Activated B cell treated with CpG ODN at 0.5 μM for 24 hours (primary cell): ENCODE data around the gene FNIP1. TPM values are rescaled to one million over a fixed set of nuclear protein-coding genes. Genes with fewer than 3 reads are reported as not detected.

ENCODE experiments used
- ATAC-seq: fragments of 200-7000 bp; cut with Tn5 transposase; one replicate; pipeline ENCODE4 v1.10.0; 2021; ENCODE audit warnings: low read depth, mild to moderate bottlenecking, moderate library complexity
- CTCF ChIA-PET: fragments of 350-600 bp; sonication (Branson Sonifier 250); formaldehyde crosslinking; loops from one replicate; lab custom pipeline; 2021; ENCODE audit warnings: antibody characterized with exemption; lab: Charles Lee
- POLR2A ChIA-PET: fragments of 350-600 bp; sonication (Branson Sonifier 250); formaldehyde crosslinking; loops from one replicate; lab custom pipeline; 2021; ENCODE audit warnings: antibody characterized with exemption; lab: Charles Lee
- DNase-seq: peaks from one replicate; pipeline ENCODE4 v3.0.0; 2022
- H3K27ac Mint-ChIP-seq: one replicate; pipeline ENCODE4 v1.8.0; 2020; ENCODE audit warnings: mixed read lengths
- H3K27me3 Mint-ChIP-seq: one replicate; pipeline ENCODE4 v1.8.0; 2021; ENCODE audit warnings: mixed read lengths
- H3K36me3 Mint-ChIP-seq: one replicate; pipeline ENCODE4 v1.8.0; 2021; ENCODE audit warnings: low read depth, mixed read lengths
- H3K4me1 Mint-ChIP-seq: one replicate; pipeline ENCODE4 v1.8.0; 2021; ENCODE audit warnings: mixed read lengths
- H3K4me3 Mint-ChIP-seq: one replicate; pipeline ENCODE4 v1.8.0; 2020; ENCODE audit warnings: mild to moderate bottlenecking, mixed read lengths
- H3K9me3 Mint-ChIP-seq: one replicate; pipeline ENCODE4 v1.8.0; 2020; ENCODE audit warnings: mixed read lengths
- intact Hi-C: fragments of 100-400 bp; cut with micrococcal nuclease; formaldehyde crosslinking; loops from one replicate; pipeline ENCODE4 v1.15.1; 2024
- total RNA-seq: library from RNA; stranded (reverse); gene quantifications from 2 replicates; pipeline ENCODE4 v1.2.3, GENCODE V29; 2022
- TF ChIP-seq, protein P1 (sequence below): fragments of 200-600 bp; IDR thresholded peaks from one replicate; pipeline ENCODE4 v1.8.0; 2022; ENCODE audit warnings: antibody characterized with exemption, mild to moderate bottlenecking

FNIP1 gene
- total RNA-seq, 1 donor from 2014 or later = 34.0 TPM

DNA sequence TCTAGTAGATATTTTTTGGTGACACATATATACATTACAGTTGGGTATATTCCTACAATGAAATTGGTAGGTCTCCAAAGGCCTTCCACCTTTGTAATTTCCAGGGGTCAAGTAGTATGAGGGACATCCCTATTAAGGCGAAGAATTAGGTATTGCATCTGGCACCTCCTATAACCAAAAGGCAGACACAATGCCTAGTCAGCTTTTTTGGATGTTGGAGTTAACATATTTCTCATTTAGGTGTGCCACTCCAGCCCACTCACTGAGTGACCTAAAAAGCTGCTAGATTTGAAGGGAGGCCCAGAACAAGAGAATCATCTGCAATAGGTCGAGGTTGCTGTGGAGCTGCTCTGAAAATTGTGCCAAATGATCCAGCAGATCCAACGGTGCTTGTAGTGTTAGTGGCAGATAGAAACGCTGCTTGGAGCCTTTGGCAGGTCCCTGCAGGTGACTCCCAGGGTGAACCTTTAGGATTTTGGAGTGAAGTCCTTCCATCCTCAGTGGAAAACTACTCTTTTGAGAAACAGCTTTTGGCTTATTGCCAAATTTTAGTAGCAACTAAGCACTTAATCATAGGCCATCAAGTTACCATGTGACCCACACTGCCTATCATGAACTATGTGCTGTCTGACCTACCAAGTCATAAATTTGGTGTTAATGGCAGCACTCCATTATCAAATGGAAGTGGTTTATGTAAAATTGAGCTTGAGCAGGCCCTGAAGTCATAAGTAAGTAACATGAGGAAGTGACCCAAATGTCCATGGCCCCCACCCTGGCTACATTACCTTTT lies 15.7 kb upstream of the FNIP1 start:
- H3K36me3 Mint-ChIP-seq = no peaks in the 10 kb centered on the region
- no peak for DNase-seq
- ChIA-PET CTCF (no interaction called here), POLR2A (interaction anchor here (1.1 kb wide), 1 partner anchor 15 kb away, joined by 3 read pairs; the partner anchor contains the start of gene FNIP1)
- H3K4me1 Mint-ChIP-seq = peaks cover 7% of the 10 kb centered on the region
- no peak for ATAC-seq
- intact Hi-C loops = no loop called here
- TF ChIP-seq, protein P1, sequence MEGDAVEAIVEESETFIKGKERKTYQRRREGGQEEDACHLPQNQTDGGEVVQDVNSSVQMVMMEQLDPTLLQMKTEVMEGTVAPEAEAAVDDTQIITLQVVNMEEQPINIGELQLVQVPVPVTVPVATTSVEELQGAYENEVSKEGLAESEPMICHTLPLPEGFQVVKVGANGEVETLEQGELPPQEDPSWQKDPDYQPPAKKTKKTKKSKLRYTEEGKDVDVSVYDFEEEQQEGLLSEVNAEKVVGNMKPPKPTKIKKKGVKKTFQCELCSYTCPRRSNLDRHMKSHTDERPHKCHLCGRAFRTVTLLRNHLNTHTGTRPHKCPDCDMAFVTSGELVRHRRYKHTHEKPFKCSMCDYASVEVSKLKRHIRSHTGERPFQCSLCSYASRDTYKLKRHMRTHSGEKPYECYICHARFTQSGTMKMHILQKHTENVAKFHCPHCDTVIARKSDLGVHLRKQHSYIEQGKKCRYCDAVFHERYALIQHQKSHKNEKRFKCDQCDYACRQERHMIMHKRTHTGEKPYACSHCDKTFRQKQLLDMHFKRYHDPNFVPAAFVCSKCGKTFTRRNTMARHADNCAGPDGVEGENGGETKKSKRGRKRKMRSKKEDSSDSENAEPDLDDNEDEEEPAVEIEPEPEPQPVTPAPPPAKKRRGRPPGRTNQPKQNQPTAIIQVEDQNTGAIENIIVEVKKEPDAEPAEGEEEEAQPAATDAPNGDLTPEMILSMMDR = no peak
- H3K27ac Mint-ChIP-seq = no peak overlapping the region
- no peak overlapping the region for H3K4me3 Mint-ChIP-seq
- H3K27me3 Mint-ChIP-seq = peaks cover under 1% of the 10 kb centered on the region
- H3K9me3 Mint-ChIP-seq = no peaks in the 10 kb centered on the region

DNA sequence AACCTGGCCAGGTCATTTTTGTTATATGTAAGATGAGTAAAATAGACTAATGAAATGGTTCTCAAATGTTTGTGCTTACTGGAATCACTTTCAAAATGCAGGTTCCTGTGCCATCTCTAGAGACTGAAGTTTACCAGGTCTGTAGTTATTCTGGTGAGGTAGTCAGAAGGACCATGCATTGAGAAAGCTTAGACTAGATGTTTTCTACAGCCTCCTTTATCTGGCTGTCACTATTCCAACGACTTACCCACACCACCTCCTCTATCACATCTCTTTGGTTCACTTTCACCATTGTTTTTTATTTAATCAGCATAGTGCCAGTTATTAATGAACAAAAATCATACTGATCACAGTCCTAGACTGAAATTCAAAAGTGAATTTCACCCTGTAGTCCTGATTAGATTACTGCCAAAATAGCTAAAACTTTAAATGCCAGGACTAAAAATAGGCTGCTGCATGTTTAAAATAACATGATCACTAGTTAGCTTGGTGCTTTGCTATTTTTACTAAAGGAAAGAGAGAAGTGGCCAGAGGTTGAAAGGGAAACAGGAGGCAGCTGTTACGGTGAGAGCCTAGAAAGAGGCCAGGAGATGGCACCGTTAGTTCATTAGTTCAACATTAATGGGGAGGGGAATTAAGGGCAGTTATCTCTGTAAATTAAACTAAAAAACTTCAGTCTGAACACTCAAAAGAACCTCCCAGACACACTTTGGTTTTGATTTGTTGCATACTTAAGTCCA lies 13.9 kb upstream of the FNIP1 start:
- no peaks in the 10 kb centered on the region for H3K9me3 Mint-ChIP-seq
- CTCF ChIA-PET = interaction anchor here (0.8 to 1.8 kb wide), 3 partner anchors 195 to 221 kb away, joined by 4 to 9 read pairs (median 5); no protein-coding TSS in a partner anchor
- H3K27ac Mint-ChIP-seq = no peak overlapping the region
- TF ChIP-seq, protein P1 = no peak
- H3K27me3 Mint-ChIP-seq = peaks cover 4% of the 10 kb centered on the region
- no peak for DNase-seq
- peak; percentile 28 for ATAC-seq
- intact Hi-C loops = loop anchor here (1.0 kb wide), 1 partner anchor 197 kb away; no protein-coding TSS in a partner anchor
- POLR2A ChIA-PET = interaction anchor here (1.2 to 2.1 kb wide), 2 partner anchors 13 to 175 kb away, joined by 3 to 9 read pairs; partner anchors contain the start of gene FNIP1
- H3K36me3 Mint-ChIP-seq = no peaks in the 10 kb centered on the region
- peaks cover 6% of the 10 kb centered on the region for H3K4me1 Mint-ChIP-seq
- no peak overlapping the region for H3K4me3 Mint-ChIP-seq

DNA sequence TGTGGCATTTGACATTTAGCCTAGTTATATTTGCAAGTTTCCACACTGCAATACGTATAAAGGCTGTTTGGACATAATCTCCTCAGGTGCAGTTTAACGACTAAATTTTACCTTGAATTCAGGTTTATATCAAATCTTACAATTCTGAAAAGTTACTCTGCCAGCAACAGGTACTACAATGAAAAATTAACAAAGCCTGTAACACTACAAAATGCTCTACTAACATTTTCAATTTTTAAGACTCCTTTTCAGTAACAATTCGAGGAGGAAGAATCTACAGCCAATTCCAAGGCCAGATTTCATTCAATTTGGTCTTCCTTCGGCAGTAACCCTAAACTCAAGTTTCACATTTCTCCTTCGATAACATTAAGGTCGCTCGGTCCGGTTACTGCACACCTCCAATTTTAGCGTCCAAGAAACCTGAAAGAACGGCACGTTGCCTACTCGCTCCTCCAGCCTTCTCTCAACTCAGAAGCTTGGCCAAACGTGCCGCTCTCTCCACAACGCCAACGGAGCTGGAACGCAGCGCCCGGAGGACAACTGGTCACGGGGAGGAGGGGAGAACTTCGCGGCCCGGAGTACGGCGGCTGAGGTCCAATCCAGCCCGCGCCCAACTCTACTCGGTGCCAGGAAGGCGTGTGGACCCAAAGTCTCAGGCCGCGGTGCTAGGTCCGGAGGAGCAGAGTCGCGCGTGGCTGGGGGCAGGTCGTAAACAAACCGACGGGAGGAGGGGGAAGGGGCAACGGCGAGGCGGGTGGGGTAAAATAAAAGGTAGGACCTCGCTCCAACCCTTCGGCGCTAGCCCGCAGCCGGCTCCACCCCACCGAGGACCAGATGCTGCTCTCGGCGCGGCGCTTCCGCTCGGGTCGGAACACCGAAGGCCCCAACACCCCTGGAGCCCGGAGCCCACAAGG lies 681 bp downstream of the FNIP1 start:
- ATAC-seq (peak; percentile 20), DNase-seq (peak; percentile 49)
- Mint-ChIP-seq H3K4me3 (peak overlapping the region; percentile 97), H3K9me3 (no peaks in the 10 kb centered on the region), H3K36me3 (peaks cover 23% of the 10 kb centered on the region), H3K4me1 (peaks cover 40% of the 10 kb centered on the region), H3K27me3 (no peaks in the 10 kb centered on the region), H3K27ac (peak overlapping the region; percentile 91)
- CTCF ChIA-PET = no interaction called here
- TF ChIP-seq, protein P1 = no peak
- POLR2A ChIA-PET = interaction anchor here (0.9 to 1.9 kb wide), 7 partner anchors 7 to 211 kb away, joined by 3 to 20 read pairs (median 4); no protein-coding TSS in a partner anchor
- intact Hi-C loops = loop anchor here (2.0 to 10.0 kb wide), 7 partner anchors 51 to 1259 kb away; partner anchors contain the start of genes CDC42SE2, HSPA4, LYRM7 and RAD50

DNA sequence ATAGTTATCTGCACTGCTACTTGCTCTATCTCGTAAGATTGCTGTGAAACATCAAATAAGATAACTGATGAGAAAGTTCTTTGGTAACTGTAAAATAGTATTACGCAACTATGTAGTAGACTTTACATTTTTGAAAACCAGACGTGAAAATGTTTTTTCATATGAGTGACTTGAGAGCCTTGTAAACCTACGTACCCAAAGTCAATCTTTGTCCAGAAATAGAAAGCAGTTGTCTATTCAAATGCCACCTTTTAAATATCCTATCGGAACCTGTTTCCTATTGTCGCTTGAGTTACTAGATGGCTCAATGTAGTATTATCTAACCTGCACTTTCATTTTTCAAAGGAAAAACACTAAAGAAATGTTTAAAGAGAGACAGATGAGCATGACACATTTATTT lies 1.6 kb downstream of the FNIP1 start:
- POLR2A ChIA-PET = no interaction called here
- peaks cover 23% of the 10 kb centered on the region for H3K36me3 Mint-ChIP-seq
- CTCF ChIA-PET = no interaction called here
- H3K4me3 Mint-ChIP-seq = peak overlapping the region; percentile 82
- TF ChIP-seq, protein P1 = no peak
- peak overlapping the region; percentile 75 for H3K27ac Mint-ChIP-seq
- intact Hi-C loops = loop anchor here (5.0 to 10.0 kb wide), 5 partner anchors 50 to 1260 kb away; partner anchors contain the start of genes CDC42SE2, HSPA4 and RAD50
- ATAC-seq = no peak
- H3K27me3 Mint-ChIP-seq = no peaks in the 10 kb centered on the region
- H3K9me3 Mint-ChIP-seq = no peaks in the 10 kb centered on the region
- DNase-seq = no peak
- H3K4me1 Mint-ChIP-seq = peaks cover 48% of the 10 kb centered on the region
